ENCODE measurements around the gene E4F1.

The E4F1 gene

GRCh38 chr16:2223221-2223941, at the start of gene E4F1:
Gene E4F1 (plus strand): TSS chr16:2223591. CDS start chr16:2223614, 23 bp downstream.
- peak; percentile 98 to 99 for DNase-seq (ENCODE audit: low read depth in 2 of 2)

GRCh38 chr16:2173916-2174315, 49.5 kb upstream of the E4F1 start:
- DNase-seq (ENCODE audit: low read depth in 2 of 2), result no peak

- DNase-seq (ENCODE audit: low read depth in 2 of 2), result no peak
Observed at GRCh38 chr16:2174396-2175131, 48.8 kb upstream of the E4F1 start.

- DNase-seq (ENCODE audit: low read depth in 2 of 2), result no peak
Observed at GRCh38 chr16:2175454-2175853, 47.9 kb upstream of the E4F1 start.

- DNase-seq (ENCODE audit: low read depth in 2 of 2), result no peak
Observed at GRCh38 chr16:2176047-2176446, 47.3 kb upstream of the E4F1 start.

- DNase-seq (ENCODE audit: low read depth in 2 of 2), result no peak
Observed at GRCh38 chr16:2177101-2177500, 46.3 kb upstream of the E4F1 start.

- no peak for DNase-seq (ENCODE audit: low read depth in 2 of 2)
Observed at GRCh38 chr16:2177561-2177960, 45.8 kb upstream of the E4F1 start.

GRCh38 chr16:2178321-2179106, 44.9 kb upstream of the E4F1 start:
- DNase-seq (ENCODE audit: low read depth in 2 of 2), result peak in 1 of 2 donors; percentile 22

- DNase-seq (ENCODE audit: low read depth in 2 of 2), result no peak
Observed at GRCh38 chr16:2179107-2179501, 44.3 kb upstream of the E4F1 start.

- no peak for DNase-seq (ENCODE audit: low read depth in 2 of 2)
Observed at GRCh38 chr16:2179576-2179975, 43.8 kb upstream of the E4F1 start.

- no peak for DNase-seq (ENCODE audit: low read depth in 2 of 2)
Observed at GRCh38 chr16:2180461-2180860, 42.9 kb upstream of the E4F1 start.

GRCh38 chr16:2180962-2181923, 42.1 kb upstream of the E4F1 start:
- DNase-seq (ENCODE audit: low read depth in 2 of 2), result no peak

- DNase-seq (ENCODE audit: low read depth in 2 of 2), result no peak
Observed at GRCh38 chr16:2181952-2182351, 41.4 kb upstream of the E4F1 start.

- DNase-seq (ENCODE audit: low read depth in 2 of 2), result no peak
Observed at GRCh38 chr16:2183671-2184070, 39.7 kb upstream of the E4F1 start.

- no peak for DNase-seq (ENCODE audit: low read depth in 2 of 2)
Observed at GRCh38 chr16:2184346-2184745, 39.0 kb upstream of the E4F1 start.

- DNase-seq (ENCODE audit: low read depth in 2 of 2), result no peak
Observed at GRCh38 chr16:2184962-2185361, 38.4 kb upstream of the E4F1 start.

- no peak for DNase-seq (ENCODE audit: low read depth in 2 of 2)
Observed at GRCh38 chr16:2186064-2186463, 37.3 kb upstream of the E4F1 start.

- DNase-seq (ENCODE audit: low read depth in 2 of 2), result no peak
Observed at GRCh38 chr16:2186505-2186904, 36.9 kb upstream of the E4F1 start.

- no peak for DNase-seq (ENCODE audit: low read depth in 2 of 2)
Observed at GRCh38 chr16:2187212-2187611, 36.2 kb upstream of the E4F1 start.

GRCh38 chr16:2188395-2188794, 35.0 kb upstream of the E4F1 start:
- no peak for DNase-seq (ENCODE audit: low read depth in 2 of 2)

- no peak for DNase-seq (ENCODE audit: low read depth in 2 of 2)
Observed at GRCh38 chr16:2189252-2189893, 34.0 kb upstream of the E4F1 start.
